ENCODE results near the gene GPATCH8.

DNA sequence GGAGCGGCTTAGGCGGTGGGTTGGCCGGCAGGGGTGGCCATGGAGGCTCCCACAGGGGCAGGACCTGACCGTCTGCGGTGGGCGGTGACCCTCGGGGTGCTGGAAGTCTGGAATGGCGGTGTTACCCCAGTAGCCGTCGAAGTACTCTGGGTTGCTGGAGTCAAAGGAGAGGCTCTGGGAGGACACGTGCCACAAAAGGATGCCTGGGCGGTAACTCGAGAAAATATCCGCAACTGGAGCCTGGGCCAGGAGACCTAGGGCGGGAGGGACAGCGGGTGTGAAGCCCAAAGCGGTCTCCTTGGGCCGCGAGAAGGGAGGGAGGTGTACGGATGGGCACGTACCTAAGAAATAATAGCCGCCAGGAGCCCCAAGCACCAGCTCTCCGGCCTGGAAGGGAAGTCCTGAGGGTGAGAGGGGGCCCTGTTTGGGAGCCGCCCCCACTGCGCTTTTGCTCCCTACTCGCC is 118.4 kb downstream of the GPATCH8 start:
- TF ChIP-seq, protein P1, sequence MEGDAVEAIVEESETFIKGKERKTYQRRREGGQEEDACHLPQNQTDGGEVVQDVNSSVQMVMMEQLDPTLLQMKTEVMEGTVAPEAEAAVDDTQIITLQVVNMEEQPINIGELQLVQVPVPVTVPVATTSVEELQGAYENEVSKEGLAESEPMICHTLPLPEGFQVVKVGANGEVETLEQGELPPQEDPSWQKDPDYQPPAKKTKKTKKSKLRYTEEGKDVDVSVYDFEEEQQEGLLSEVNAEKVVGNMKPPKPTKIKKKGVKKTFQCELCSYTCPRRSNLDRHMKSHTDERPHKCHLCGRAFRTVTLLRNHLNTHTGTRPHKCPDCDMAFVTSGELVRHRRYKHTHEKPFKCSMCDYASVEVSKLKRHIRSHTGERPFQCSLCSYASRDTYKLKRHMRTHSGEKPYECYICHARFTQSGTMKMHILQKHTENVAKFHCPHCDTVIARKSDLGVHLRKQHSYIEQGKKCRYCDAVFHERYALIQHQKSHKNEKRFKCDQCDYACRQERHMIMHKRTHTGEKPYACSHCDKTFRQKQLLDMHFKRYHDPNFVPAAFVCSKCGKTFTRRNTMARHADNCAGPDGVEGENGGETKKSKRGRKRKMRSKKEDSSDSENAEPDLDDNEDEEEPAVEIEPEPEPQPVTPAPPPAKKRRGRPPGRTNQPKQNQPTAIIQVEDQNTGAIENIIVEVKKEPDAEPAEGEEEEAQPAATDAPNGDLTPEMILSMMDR (optimal IDR thresholded peaks at IDR 0.05 in 1 of 3, IDR thresholded peaks at IDR 0.05 in 1 of 3, conservative IDR thresholded peaks at IDR 0.05 in 1 of 3; ENCODE audit: extremely low read depth in 1 of 3, insufficient read depth in 2 of 3, low read length in 3 of 3) = no peak
- no peak for TF ChIP-seq EZH2 (IDR thresholded peaks at IDR 0.05; ENCODE audit: low read length)

Data from keratinocyte (primary cell).